Osteocyte (in vitro differentiated cells): ENCODE measurements around the gene F5. TPM values are rescaled to one million over a fixed set of nuclear protein-coding genes. Genes with fewer than 3 reads are reported as not detected.
"Not testable (repeated sequence)": the region's sequence is repeated elsewhere in the genome, so short reads cannot be mapped to it uniquely, and the experiment has no call there.

Source experiments
- DNase-seq: peaks from one replicate; pipeline ENCODE4 v3.0.0; 2021; ENCODE audit warnings: mixed read lengths; ENCODE audit not compliant: unreplicated experiment; ENCODE audit errors: extremely low spot score
- H3K27ac Mint-ChIP-seq: one replicate; pipeline ENCODE4 v1.8.0; 2021; ENCODE audit warnings: mild to moderate bottlenecking, mixed read lengths; ENCODE audit not compliant: unreplicated experiment
- H3K27me3 Mint-ChIP-seq: one replicate; pipeline ENCODE4 v1.8.0; 2021; ENCODE audit warnings: mixed read lengths; ENCODE audit not compliant: unreplicated experiment
- H3K36me3 Mint-ChIP-seq: one replicate; pipeline ENCODE4 v1.8.0; 2021; ENCODE audit warnings: mixed read lengths; ENCODE audit not compliant: unreplicated experiment
- H3K4me1 Mint-ChIP-seq: one replicate; pipeline ENCODE4 v1.8.0; 2021; ENCODE audit warnings: mixed read lengths; ENCODE audit not compliant: unreplicated experiment
- H3K4me3 Mint-ChIP-seq: one replicate; pipeline ENCODE4 v1.8.0; 2021; ENCODE audit warnings: mild to moderate bottlenecking, moderate library complexity, mixed read lengths; ENCODE audit not compliant: unreplicated experiment
- H3K9me3 Mint-ChIP-seq: one replicate; pipeline ENCODE4 v1.8.0; 2021; ENCODE audit warnings: mixed read lengths; ENCODE audit not compliant: unreplicated experiment
- total RNA-seq: library from RNA; stranded (reverse); gene quantifications from 2 replicates; pipeline ENCODE4 v1.2.1, GENCODE V29; 2021
- TF ChIP-seq, protein P1 (sequence below): fragments of 200-600 bp; sonication (generic); IDR thresholded peaks from 2 replicates; pipeline ENCODE4 v1.5.0; 2021; ENCODE audit warnings: antibody characterized with exemption, mild to moderate bottlenecking, moderate library complexity

F5 gene
- total RNA-seq, 1 donor from 2014 or later, result not detected

- DNase-seq, result no peak
- H3K36me3 Mint-ChIP-seq, result no peaks in the 10 kb centered on the region
- TF ChIP-seq, protein P1, sequence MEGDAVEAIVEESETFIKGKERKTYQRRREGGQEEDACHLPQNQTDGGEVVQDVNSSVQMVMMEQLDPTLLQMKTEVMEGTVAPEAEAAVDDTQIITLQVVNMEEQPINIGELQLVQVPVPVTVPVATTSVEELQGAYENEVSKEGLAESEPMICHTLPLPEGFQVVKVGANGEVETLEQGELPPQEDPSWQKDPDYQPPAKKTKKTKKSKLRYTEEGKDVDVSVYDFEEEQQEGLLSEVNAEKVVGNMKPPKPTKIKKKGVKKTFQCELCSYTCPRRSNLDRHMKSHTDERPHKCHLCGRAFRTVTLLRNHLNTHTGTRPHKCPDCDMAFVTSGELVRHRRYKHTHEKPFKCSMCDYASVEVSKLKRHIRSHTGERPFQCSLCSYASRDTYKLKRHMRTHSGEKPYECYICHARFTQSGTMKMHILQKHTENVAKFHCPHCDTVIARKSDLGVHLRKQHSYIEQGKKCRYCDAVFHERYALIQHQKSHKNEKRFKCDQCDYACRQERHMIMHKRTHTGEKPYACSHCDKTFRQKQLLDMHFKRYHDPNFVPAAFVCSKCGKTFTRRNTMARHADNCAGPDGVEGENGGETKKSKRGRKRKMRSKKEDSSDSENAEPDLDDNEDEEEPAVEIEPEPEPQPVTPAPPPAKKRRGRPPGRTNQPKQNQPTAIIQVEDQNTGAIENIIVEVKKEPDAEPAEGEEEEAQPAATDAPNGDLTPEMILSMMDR, result peak; percentile 85
Observed at GRCh38 chr1:169546087-169546995, 39.9 kb downstream of the F5 start.

GRCh38 chr1:169545472-169545871, 40.8 kb downstream of the F5 start:
- Mint-ChIP-seq H3K4me3 (no peak overlapping the region), H3K27ac (no peak overlapping the region), H3K36me3 (no peaks in the 10 kb centered on the region), H3K27me3 (peaks cover 29% of the 10 kb centered on the region), H3K9me3 (no peaks in the 10 kb centered on the region), H3K4me1 (no peaks in the 10 kb centered on the region)
- DNase-seq, result no peak
- TF ChIP-seq, protein P1, result no peak

More at GRCh38 chr1:169546087-169546995, 39.9 kb downstream of the F5 start:
- H3K27me3 Mint-ChIP-seq, result peaks cover 33% of the 10 kb centered on the region
- no peak overlapping the region for H3K27ac Mint-ChIP-seq
- H3K9me3 Mint-ChIP-seq, result no peaks in the 10 kb centered on the region
- H3K4me1 Mint-ChIP-seq, result no peaks in the 10 kb centered on the region
- H3K4me3 Mint-ChIP-seq, result no peak overlapping the region

DNA sequence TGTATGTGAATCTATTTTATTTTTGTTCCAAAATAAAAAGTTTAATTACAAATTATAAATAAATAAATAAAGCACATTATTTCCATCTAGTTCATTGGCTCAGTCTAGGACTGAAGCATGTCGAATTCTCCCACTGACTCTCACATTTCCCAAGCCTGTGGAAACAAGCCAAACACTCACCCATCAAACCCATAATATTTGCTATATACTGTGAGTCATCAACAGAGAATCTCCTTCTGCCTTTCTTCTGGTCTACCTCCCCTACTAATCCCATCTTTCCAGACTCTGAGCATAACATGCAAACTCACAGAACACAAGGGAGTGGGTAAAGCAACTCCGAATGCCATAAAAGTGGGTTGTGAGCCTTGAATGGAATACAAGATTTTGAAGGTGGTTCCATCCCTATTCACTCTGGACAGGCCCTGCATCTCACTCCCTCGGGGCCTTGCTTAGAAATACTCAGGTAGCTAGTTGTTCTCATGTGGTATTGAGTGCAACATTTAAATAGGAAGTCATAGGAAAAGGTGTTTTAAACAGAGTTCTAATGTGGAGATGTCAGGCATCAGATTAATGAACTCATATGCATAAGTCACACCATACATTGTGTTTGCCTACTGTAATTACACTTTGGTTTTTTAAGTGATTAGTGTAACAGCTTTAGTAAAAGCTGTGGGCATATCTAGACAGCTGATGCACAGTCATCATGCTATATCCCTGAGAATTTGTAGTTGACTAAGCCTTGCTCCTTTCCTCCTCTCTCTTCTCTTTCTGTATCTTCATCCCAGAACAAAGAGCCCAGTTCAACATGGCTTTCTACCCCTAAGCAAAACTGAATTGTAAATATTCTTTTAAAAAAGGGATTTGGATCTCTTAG, 47.0 kb downstream of the F5 start:
- DNase-seq, result no peak
- H3K36me3 Mint-ChIP-seq, result no peaks in the 10 kb centered on the region
- TF ChIP-seq, protein P1, result no peak
- H3K27me3 Mint-ChIP-seq, result peaks cover 24% of the 10 kb centered on the region
- no peaks in the 10 kb centered on the region for H3K4me1 Mint-ChIP-seq
- no peak overlapping the region for H3K27ac Mint-ChIP-seq
- H3K9me3 Mint-ChIP-seq, result no peaks in the 10 kb centered on the region
- H3K4me3 Mint-ChIP-seq, result no peak overlapping the region

DNA sequence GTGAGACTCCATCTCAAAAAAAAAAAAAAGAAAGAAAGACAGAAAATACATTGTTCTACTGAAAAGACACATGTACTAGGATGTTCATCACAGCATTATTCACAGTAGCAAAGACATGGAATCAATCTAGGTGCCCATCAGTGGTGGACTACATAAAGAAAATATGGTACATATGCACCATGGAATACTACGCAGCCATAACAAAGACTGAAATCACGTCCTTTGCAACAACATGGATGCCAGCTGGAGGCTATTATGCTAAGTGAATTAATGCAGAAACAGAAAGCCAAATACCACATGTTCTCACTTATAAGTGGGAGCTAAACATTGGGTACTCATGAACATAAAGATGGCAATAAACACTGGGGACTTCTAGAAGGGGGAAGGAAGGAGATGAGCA, 51.6 kb downstream of the F5 start:
- peaks cover 39% of the 10 kb centered on the region for H3K27me3 Mint-ChIP-seq
- H3K4me1 Mint-ChIP-seq, result no peaks in the 10 kb centered on the region
- TF ChIP-seq, protein P1, result no peak
- no peak for DNase-seq
- no peaks in the 10 kb centered on the region for H3K36me3 Mint-ChIP-seq
- H3K27ac Mint-ChIP-seq, result no peak overlapping the region
- no peak overlapping the region for H3K4me3 Mint-ChIP-seq
- H3K9me3 Mint-ChIP-seq, result no peaks in the 10 kb centered on the region

GRCh38 chr1:169533528-169534190, 52.6 kb downstream of the F5 start:
- not testable (repeated sequence) for H3K27ac Mint-ChIP-seq, H3K36me3 Mint-ChIP-seq, H3K9me3 Mint-ChIP-seq, H3K4me3 Mint-ChIP-seq, DNase-seq, H3K4me1 Mint-ChIP-seq
- peaks cover 43% of the 10 kb centered on the region for H3K27me3 Mint-ChIP-seq
